Stimulated activated naive CD8-positive, alpha-beta T cell treated with anti-CD3 and anti-CD28 coated beads, Interleukin-15, Interleukin-2, amounts not matched to agents 100 ng/mL and 50 ng/mL, for 24 hours (primary cell): Measurements from ENCODE around the gene NTRK3.

Source experiments
- H3K27ac Mint-ChIP-seq: one replicate; pipeline ENCODE4 v1.8.0; 2021; ENCODE audit warnings: mild to moderate bottlenecking, mixed read lengths
- H3K27me3 Mint-ChIP-seq: one replicate; pipeline ENCODE4 v1.8.0; 2021; ENCODE audit warnings: mixed read lengths
- H3K36me3 Mint-ChIP-seq: one replicate; pipeline ENCODE4 v1.8.0; 2021; ENCODE audit warnings: low read depth, mixed read lengths
- H3K4me1 Mint-ChIP-seq: one replicate; pipeline ENCODE4 v1.8.0; 2021; ENCODE audit warnings: low read depth, mixed read lengths
- H3K4me3 Mint-ChIP-seq: one replicate; pipeline ENCODE4 v1.8.0; 2021; ENCODE audit warnings: mild to moderate bottlenecking, mixed read lengths
- H3K9me3 Mint-ChIP-seq: one replicate; pipeline ENCODE4 v1.8.0; 2021; ENCODE audit warnings: mixed read lengths

NTRK3 gene

DNA sequence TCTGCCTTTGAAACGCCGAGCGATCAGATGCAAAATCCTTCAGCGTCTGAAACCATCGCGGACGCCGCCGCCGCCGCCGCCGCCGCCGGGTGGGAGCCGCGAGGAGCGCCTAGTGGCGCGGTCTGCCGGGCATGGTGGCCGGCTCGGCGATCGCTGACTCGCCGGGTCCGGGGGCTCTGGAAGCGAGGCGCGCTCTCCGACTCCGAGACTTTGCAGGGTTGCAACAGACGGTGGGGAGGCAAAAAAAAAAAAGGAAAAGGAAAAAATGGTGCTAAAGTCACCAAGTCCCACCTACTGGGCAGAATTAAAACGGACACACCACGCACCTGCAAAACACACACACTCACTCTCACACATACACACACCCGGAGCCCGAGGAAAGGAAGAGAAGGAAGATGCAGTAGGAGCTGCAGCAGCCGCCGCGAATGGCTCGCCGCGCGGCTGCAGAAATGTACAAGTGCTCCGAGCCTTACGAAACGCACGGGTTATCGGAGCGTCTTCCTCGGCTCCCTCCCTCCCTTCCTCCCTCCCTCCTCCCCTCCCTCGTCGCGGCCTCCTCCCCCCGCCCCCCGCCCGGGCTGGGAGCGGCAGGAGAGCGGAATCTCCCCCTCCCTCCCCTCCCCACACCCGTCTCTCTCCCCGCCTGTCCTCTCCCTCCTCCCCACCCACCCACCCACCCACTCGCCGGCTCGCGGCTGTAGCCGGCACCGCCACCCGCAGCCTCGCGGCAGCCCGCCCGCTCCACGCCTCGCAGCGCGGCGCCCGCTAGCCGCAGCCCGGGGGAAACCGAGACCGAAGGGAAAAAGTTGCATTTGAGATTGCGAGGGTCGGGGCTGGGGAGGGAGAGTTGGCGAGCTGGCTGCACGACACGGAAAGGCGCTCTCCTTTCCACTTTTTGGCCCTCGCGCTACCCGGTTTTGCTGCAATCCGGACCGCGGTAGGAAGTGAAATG lies at the start of gene NTRK3:
Gene NTRK3, minus strand, starts transcription at position 461 of the 952 bp plus-strand sequence. CDS start 586 bp downstream, outside the sequence.
- peaks cover 68% of the 10 kb centered on the region for H3K27me3 Mint-ChIP-seq
- peak within 1 kb of the TSS; percentile 77 for H3K4me3 Mint-ChIP-seq
- no peaks in the 10 kb centered on the region for H3K36me3 Mint-ChIP-seq
- H3K27ac Mint-ChIP-seq = no peak within 1 kb of the TSS
- H3K4me1 Mint-ChIP-seq = peaks cover 29% of the 10 kb centered on the region
- H3K9me3 Mint-ChIP-seq = no peaks in the 10 kb centered on the region

DNA sequence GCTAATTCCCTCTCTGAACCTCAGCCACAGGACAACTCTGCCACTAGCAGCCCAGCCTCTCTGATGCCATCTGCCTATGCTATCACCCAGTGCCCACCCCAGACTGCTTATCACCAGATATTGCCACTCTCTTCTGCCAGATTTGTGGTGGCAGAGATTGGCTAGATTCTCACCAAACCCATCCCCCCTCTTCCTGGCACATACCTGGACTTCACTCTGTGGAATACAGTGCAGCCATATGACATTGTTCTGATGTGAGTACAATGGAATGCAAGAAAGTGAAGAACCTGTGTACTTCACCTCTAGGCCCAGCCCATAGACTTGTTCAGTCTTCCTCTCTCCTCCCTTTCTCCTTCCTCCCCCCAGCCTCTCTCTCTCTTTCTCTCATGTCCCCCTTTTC lies 46.9 kb upstream of the NTRK3 start:
- Mint-ChIP-seq H3K27ac (no peak overlapping the region), H3K4me1 (no peaks in the 10 kb centered on the region), H3K9me3 (no peaks in the 10 kb centered on the region), H3K36me3 (no peaks in the 10 kb centered on the region), H3K27me3 (peaks cover under 1% of the 10 kb centered on the region), H3K4me3 (no peak overlapping the region)

DNA sequence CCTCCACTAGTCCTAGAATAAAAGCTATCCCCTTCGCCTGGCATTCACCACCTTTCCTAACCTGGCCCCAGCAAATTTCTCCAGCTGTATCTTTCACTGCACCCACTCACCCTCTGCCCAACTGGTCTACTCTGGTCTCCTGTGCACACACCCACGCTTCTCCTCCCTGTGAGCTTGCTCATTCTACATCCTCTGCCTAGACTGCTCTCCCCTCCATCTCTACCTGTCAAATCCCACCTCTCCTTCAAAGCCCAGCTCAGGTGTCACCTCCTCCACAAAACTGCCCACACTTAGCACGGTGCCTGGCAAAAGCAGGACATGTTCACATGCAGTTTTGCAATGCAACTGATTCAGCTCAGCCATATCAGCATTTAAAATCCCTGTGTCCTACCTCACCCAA lies 45.8 kb upstream of the NTRK3 start:
- H3K27me3 Mint-ChIP-seq = no peaks in the 10 kb centered on the region
- H3K4me3 Mint-ChIP-seq = no peak overlapping the region
- no peaks in the 10 kb centered on the region for H3K36me3 Mint-ChIP-seq
- H3K4me1 Mint-ChIP-seq = no peaks in the 10 kb centered on the region
- H3K9me3 Mint-ChIP-seq = no peaks in the 10 kb centered on the region
- no peak overlapping the region for H3K27ac Mint-ChIP-seq

DNA sequence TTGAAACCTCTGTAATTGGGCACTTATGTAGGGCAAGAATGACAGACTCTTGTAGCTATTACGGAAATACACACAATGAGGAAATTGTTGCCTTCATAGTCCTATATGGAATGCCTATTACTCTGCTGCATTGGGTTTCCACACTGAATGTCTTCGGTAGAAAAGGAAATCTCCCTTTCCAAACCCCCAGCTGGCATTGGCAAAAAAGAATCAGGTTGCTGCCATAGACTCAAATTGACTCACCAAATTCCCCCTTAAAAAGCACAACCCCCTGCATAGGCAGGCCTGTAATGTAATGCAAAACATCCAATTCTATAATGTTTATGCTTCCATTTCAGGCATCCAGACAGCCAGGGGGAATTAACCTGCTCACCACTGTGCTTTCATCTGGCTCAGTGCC lies 44.8 kb upstream of the NTRK3 start:
- no peaks in the 10 kb centered on the region for H3K9me3 Mint-ChIP-seq
- no peak overlapping the region for H3K4me3 Mint-ChIP-seq
- no peak overlapping the region for H3K27ac Mint-ChIP-seq
- H3K27me3 Mint-ChIP-seq = no peaks in the 10 kb centered on the region
- no peaks in the 10 kb centered on the region for H3K36me3 Mint-ChIP-seq
- no peaks in the 10 kb centered on the region for H3K4me1 Mint-ChIP-seq

DNA sequence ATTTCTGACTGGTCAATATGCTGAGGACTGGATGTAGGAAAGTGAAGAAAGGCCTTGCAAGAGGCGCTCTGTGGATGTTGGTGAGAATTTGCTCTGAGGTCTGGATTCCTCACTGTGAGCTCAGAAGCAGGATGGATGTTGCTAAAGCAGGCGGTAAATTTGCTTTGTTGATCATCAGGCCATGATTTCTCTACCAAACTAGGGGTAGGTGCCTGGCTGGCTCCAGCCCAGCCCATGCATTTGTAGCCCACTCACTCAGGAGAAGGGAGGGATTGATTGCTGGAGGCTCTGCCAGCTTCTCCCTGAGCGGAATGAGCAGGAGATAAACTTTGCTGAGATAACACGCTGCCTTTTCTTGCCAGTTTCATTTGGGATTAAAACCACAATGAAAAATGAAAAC lies 44.3 kb upstream of the NTRK3 start:
- H3K27me3 Mint-ChIP-seq = no peaks in the 10 kb centered on the region
- H3K9me3 Mint-ChIP-seq = no peaks in the 10 kb centered on the region
- H3K4me1 Mint-ChIP-seq = no peaks in the 10 kb centered on the region
- no peaks in the 10 kb centered on the region for H3K36me3 Mint-ChIP-seq
- no peak overlapping the region for H3K4me3 Mint-ChIP-seq
- H3K27ac Mint-ChIP-seq = no peak overlapping the region

DNA sequence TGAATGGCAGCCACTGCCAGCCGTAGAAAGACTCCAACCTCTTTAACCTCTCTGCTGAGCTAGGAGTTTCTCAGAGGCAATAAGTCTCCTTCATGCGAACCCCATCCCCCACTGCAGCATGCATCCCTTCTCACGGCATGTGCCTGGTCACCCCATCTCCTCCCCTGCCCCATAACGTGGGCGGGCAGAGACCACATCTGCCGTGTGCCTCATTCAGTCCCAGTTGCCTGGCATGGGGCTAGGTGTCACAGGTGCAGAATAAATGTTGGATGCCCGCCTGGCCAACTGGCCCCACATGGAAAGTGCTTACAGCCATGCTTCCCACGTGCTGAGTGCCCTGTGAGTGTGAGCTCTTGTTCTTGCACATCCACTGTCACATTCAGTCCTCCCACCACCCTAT lies 43.5 kb upstream of the NTRK3 start:
- Mint-ChIP-seq H3K27me3 (peaks cover 2% of the 10 kb centered on the region), H3K4me1 (no peaks in the 10 kb centered on the region), H3K9me3 (no peaks in the 10 kb centered on the region), H3K4me3 (no peak overlapping the region), H3K27ac (no peak overlapping the region), H3K36me3 (no peaks in the 10 kb centered on the region)

DNA sequence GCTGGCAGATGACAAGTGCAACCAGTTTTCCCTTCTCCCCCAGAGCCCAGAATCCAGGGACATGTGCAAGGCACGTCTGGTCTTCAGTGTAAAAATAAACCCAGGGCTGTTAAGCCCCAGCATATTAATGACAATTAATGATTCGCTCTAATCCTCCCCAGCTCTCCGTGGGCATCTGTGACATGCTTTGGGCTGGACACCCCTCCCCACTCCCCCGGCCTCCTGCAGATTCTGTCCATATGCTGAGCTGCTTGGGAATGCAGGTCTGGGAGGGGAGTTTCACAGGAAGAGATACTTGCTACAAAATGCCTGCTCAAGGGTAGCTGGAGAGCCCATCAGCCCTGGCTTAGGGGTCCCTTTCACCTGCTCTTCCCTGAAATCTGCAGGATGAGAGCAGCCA lies 43.0 kb upstream of the NTRK3 start:
- no peak overlapping the region for H3K4me3 Mint-ChIP-seq
- no peaks in the 10 kb centered on the region for H3K4me1 Mint-ChIP-seq
- no peaks in the 10 kb centered on the region for H3K36me3 Mint-ChIP-seq
- peaks cover 3% of the 10 kb centered on the region for H3K27me3 Mint-ChIP-seq
- no peak overlapping the region for H3K27ac Mint-ChIP-seq
- no peaks in the 10 kb centered on the region for H3K9me3 Mint-ChIP-seq

DNA sequence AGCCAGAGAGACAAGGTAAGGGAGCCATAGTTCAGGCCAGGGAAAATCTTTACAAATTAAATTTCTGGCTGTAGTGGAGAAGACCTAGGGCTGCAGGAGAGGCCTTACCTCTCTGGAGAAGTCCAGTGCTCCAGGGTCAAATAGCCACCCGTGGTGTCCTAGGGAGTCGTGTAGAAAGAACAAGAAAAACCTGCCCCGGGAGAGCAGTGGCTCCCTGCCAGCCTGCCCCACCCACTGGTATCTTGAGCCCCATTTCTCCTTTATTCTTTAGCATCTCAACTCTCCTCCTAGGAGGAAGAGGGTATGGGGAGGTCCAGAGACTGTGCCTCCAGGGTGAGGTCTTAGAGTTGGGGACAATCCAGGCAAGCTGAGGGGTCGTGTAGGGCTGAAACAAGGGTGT lies 32.1 kb upstream of the NTRK3 start:
- H3K27ac Mint-ChIP-seq = no peak overlapping the region
- no peak overlapping the region for H3K4me3 Mint-ChIP-seq
- H3K4me1 Mint-ChIP-seq = no peaks in the 10 kb centered on the region

DNA sequence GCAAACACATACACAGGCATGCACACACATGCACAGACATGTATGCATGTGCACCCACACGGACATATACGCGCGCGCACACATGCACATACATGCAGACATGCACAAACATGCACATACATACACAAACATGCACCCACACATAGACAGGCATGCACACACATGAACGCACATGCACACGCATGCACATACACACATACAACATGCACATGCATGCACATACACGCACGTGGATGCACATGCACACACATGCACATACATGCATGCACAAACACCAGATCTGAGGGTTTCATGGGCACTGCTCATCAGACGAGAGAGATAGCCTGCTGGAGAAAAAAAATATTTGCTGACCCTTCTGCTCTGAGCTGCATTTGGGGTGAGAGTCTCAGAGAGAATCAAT lies 31.7 kb upstream of the NTRK3 start:
- H3K27ac Mint-ChIP-seq = no peak overlapping the region
- H3K27me3 Mint-ChIP-seq = peaks cover 30% of the 10 kb centered on the region
- H3K36me3 Mint-ChIP-seq = no peaks in the 10 kb centered on the region
- no peak overlapping the region for H3K4me3 Mint-ChIP-seq
- H3K4me1 Mint-ChIP-seq = no peaks in the 10 kb centered on the region
- H3K9me3 Mint-ChIP-seq = no peaks in the 10 kb centered on the region

More for the DNA sequence above, 32.1 kb upstream of the NTRK3 start:
- Mint-ChIP-seq H3K36me3 (no peaks in the 10 kb centered on the region), H3K9me3 (no peaks in the 10 kb centered on the region), H3K27me3 (peaks cover 25% of the 10 kb centered on the region)

DNA sequence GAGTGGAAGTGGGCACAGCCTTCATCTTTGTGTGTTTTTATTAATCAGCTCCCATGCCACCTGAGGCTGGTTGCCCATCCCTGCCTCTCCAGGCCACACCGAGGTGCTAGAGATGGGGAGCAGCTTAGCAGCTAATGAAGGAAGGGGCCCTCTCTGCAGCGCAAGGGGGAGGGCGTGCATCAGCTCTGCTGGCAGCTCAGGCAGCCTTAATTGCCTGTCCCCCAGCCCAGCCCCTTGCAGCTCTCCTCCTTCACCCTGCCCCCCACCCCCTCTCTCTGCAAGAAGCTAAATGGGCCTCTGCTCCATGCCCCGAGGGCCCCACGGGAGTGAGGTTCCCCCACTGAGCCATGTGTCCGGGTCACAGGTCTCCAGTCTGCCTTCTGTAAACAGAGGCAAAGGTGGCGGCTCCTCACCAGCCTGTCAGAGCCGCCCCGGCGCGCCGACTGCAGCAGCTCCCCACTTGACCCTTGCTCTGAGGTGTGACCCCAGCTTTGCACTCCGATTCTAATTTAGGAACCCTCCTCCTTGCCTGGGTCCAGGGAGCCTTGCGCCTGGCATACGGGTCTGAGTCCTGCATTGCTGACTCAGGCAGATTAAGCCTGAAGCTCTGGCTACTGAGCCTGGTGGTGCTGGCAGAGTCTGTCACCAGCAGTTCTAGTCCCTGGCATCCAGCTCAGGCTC lies 27.9 kb upstream of the NTRK3 start:
- Mint-ChIP-seq H3K4me1 (no peaks in the 10 kb centered on the region), H3K27ac (no peak overlapping the region), H3K4me3 (no peak overlapping the region), H3K27me3 (peaks cover 49% of the 10 kb centered on the region), H3K9me3 (no peaks in the 10 kb centered on the region), H3K36me3 (no peaks in the 10 kb centered on the region)

DNA sequence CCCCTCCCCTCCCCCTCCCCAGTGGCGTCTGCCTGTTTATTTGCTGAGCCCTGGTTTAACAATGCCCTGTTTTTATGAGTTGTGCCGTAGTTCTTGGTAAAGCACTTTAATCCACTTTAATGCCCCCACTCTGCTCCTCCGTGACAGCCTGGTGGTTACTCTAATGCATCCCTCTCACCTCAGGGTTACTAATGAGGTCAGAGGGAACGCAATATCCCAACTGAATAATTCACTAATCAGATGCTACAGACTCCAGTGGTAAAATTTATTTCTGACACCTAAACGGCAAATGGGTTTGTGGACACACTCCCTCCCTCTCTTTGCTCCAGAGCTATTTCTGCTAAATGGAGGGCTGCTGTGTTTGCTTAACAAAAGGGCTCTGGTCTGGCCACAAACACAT lies 26.1 kb upstream of the NTRK3 start:
- Mint-ChIP-seq H3K4me3 (no peak overlapping the region), H3K9me3 (no peaks in the 10 kb centered on the region), H3K27me3 (peaks cover 56% of the 10 kb centered on the region), H3K36me3 (no peaks in the 10 kb centered on the region), H3K27ac (no peak overlapping the region), H3K4me1 (no peaks in the 10 kb centered on the region)

DNA sequence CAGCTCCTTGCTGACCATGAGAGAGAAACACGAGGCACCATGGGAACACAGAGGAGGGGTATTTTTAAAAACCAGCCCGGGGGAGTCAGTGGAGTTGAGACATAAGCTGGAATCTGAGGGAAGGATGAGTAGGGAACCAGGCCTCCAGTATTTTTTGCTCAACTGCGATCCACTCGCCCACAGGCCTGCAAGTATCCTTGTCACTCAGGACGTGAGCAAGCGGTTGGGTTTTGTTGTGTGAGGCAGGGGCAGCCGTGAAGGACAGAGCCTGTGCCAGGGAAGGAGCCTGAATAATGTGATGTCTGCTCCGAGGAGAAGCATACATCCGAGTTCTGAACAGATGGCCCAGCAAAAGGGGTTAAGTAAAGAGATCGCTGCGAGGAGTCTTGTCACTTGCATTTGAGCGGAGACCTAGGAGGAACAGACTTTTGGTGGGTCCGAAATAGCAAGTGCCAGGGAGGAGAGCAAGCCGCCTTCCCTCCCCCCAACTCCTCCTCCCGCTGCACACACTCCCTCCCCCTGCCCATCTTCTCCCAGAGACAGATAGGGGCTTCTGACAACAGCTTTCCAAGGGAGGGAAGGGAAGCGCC lies 20.4 kb upstream of the NTRK3 start:
- Mint-ChIP-seq H3K27me3 (peaks cover 21% of the 10 kb centered on the region), H3K36me3 (no peaks in the 10 kb centered on the region), H3K4me1 (no peaks in the 10 kb centered on the region), H3K27ac (no peak overlapping the region), H3K4me3 (no peak overlapping the region), H3K9me3 (no peaks in the 10 kb centered on the region)

DNA sequence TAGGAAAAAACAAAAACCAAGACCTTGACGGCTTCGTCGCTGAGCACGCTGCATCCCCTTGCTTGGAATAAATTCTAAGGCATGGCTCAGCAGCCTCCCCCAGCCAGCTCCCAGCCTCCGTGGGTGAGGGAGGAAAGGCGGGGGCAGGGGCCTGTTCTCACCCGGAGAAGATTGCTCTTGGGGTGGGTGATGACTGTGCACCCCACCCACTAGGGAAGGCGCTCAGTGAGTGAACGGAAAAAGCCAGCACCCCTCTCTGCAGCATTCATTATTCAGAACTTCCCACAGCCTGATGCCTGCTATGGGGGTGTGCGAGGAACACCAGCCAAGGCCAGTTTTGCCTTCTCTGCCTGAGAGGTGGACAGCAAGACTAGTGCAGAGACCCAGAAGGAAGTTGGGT lies 19.3 kb upstream of the NTRK3 start:
- H3K4me1 Mint-ChIP-seq = no peaks in the 10 kb centered on the region
- H3K36me3 Mint-ChIP-seq = no peaks in the 10 kb centered on the region
- H3K27me3 Mint-ChIP-seq = peaks cover 19% of the 10 kb centered on the region
- no peaks in the 10 kb centered on the region for H3K9me3 Mint-ChIP-seq
- no peak overlapping the region for H3K4me3 Mint-ChIP-seq
- no peak overlapping the region for H3K27ac Mint-ChIP-seq

DNA sequence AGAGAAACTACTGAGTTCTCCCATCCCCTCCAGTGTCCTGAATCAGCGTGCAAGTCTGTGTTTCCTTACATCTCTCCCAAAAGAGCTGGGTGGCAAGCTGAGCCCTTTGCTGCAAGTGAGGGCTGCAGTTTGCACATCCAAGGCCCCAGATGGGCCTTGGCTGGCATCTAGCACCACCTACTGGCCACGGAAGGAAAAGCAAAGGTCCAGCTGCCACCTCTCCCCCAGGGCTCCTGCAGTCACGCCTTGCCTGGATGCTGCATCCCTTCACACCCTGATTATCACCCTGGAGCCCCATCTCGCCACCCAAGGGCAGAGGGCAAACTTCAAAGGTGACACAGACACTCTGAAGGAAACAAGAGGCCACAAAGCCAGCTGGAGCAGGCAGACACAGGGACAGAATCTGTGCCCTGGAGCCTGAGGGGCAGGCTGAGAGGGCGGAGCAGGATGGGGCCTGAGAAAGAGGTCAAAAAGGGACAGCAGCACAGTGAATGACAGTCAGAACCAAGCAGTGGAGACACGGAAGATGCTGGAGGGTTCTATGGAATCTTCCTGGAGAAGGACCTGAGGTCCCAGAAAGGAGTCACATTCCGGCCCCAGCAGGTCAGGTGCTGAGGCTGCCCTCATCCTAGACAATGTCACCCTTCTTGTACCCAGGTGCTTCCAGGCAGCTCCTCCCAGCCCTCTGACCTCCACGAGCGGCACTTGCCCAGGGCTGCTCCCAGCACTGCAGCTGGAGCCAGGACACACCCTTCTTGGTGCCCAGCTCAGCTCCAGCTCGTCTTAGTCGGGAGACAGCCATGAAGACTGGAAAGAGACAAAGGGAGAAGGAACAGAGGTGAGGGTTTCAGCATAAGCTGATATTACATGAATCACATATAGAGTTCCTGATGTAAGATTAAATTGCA lies 18.3 kb upstream of the NTRK3 start:
- Mint-ChIP-seq H3K36me3 (no peaks in the 10 kb centered on the region), H3K4me3 (no peak overlapping the region), H3K27me3 (peaks cover 15% of the 10 kb centered on the region), H3K27ac (no peak overlapping the region), H3K4me1 (no peaks in the 10 kb centered on the region), H3K9me3 (no peaks in the 10 kb centered on the region)
